ENCODE measurements around the gene SCARB1. TPM values are rescaled to one million over a fixed set of nuclear protein-coding genes. Genes with fewer than 3 reads are reported as not detected.

SCARB1 gene
- total RNA-seq, 1 experiment from 2014 or later: 31.3 TPM

- H3K79me2 ChIP-seq (ENCODE audit: insufficient read depth, low read length): no peaks in the 10 kb centered on the region
- H3T11ph ChIP-seq (ENCODE audit: low read length): no peak overlapping the region
- H3K18ac ChIP-seq (ENCODE audit: insufficient read length, low read depth, low read length): no peak overlapping the region
- no peak overlapping the region for H4K8ac ChIP-seq (replicated peaks; ENCODE audit: insufficient read length, low read depth, low read length)
- H2AK5ac ChIP-seq (ENCODE audit: insufficient read length, low read length): no peak overlapping the region
- no peak overlapping the region for H3K27ac ChIP-seq (ENCODE audit: insufficient read length, low read depth, low read length)
- Mint-ChIP-seq H3K9me3 (no peaks in the 10 kb centered on the region), H3K4me3 (no peak overlapping the region), H3K27ac (0 out of 7 replicates have a peak overlapping the region, but pooled peaks of 1 of the 3 experiments have one; percentile 24), H3K4me1 (peaks cover 34 to 37% of the 10 kb centered on the region in 2 experiments), H3K36me3 (ENCODE audit: insufficient read depth in 1 of 3, low read depth in 3 of 3) (peaks cover 0 to 9% (median 3%) of the 10 kb centered on the region in 3 experiments; a peak in 4 of 7 replicates), H3K27me3 (ENCODE audit: low read depth) (peaks cover 19% of the 10 kb centered on the region)
- H2BK12ac ChIP-seq (ENCODE audit: insufficient read length, low read depth, low read length): no peak overlapping the region
- no peak overlapping the region for H4K91ac ChIP-seq (ENCODE audit: insufficient read length, low read depth, low read length)
- no peak for DNase-seq
- H3K56ac ChIP-seq (ENCODE audit: insufficient read length, low read depth, low read length): no peak overlapping the region
- no peak overlapping the region for H4K5ac ChIP-seq (ENCODE audit: insufficient read length, low read depth, low read length)
- H3K4me2 ChIP-seq (ENCODE audit: insufficient read depth, insufficient read length, low read length): no peak overlapping the region
- H2BK5ac ChIP-seq (ENCODE audit: insufficient read length, low read length): no peak overlapping the region
- peaks cover 3% of the 10 kb centered on the region for H3K79me1 ChIP-seq (ENCODE audit: insufficient read depth, low read depth, low read length, poor library complexity, severe bottlenecking)
- H3K14ac ChIP-seq (ENCODE audit: insufficient read depth, low read length): no peak overlapping the region
- no peak overlapping the region for H3K23ac ChIP-seq (ENCODE audit: insufficient read length, low read depth, low read length)
- TF ChIP-seq CTCF (conservative IDR thresholded peaks at IDR 0.05): no peak
- no peak overlapping the region for H2AFZ ChIP-seq (ENCODE audit: low read length)
- no peak overlapping the region for H3K4ac ChIP-seq (ENCODE audit: low read depth, low read length)
- H4K20me1 ChIP-seq (ENCODE audit: control insufficient read depth, insufficient read depth, insufficient read length): no peaks in the 10 kb centered on the region
- H2BK15ac ChIP-seq (ENCODE audit: low read depth, low read length): no peak overlapping the region
- no peaks in the 10 kb centered on the region for H3K9me3 ChIP-seq (ENCODE audit: control insufficient read depth, low read depth, low read length)
- peaks cover 5% of the 10 kb centered on the region for H3K4me1 ChIP-seq (ENCODE audit: insufficient read depth, low read length)
- no peaks in the 10 kb centered on the region for H3K27me3 ChIP-seq (ENCODE audit: insufficient read depth, low read length)
- no peak overlapping the region for H2BK120ac ChIP-seq (ENCODE audit: low read depth, low read length, poor library complexity, severe bottlenecking)
- H2BK20ac ChIP-seq (ENCODE audit: low read depth, low read length, poor library complexity, severe bottlenecking): no peak overlapping the region
- H3K23me2 ChIP-seq (ENCODE audit: insufficient read length, low read depth, low read length, poor library complexity, severe bottlenecking): no peaks in the 10 kb centered on the region
- WGBS (ENCODE audit: extremely low coverage, insufficient read length, low lambda C conversion rate): no CpG with 5 or more reads among the region's 17 CpGs
- H3K9ac ChIP-seq (ENCODE audit: extremely low read depth, insufficient read length, low read length): no peak overlapping the region
These were observed 27.8 kb downstream of the SCARB1 start for GRCh38 chr12:124835656-124836410.
